CD4-positive, alpha-beta T cell (primary cell): Measurements from ENCODE around the gene UBE2D3. TPM values are rescaled to one million over a fixed set of nuclear protein-coding genes. Genes with fewer than 3 reads are reported as not detected.

ENCODE experiments used
- ATAC-seq: fragments of 200-7000 bp; cut with Tn5 transposase; one replicate; pipeline ENCODE4 v1.10.0; 2022; ENCODE audit warnings: mild to moderate bottlenecking; ENCODE audit not compliant: poor library complexity
- CTCF ChIA-PET: fragments of 350-600 bp; sonication (Branson Sonifier 250); formaldehyde crosslinking; loops from one replicate; lab custom pipeline; 2021; ENCODE audit warnings: antibody characterized with exemption, inconsistent platforms; lab: Charles Lee
- POLR2A ChIA-PET: fragments of 350-600 bp; sonication (Branson Sonifier 250); formaldehyde crosslinking; loops from one replicate; lab custom pipeline; 2021; ENCODE audit warnings: antibody characterized with exemption, inconsistent platforms; lab: Charles Lee
- DNase-seq, 14 experiments: peaks; one replicate each; pipeline ENCODE4 v3.0.0-alpha.2; 2013 to 2020; ENCODE audit warnings: mixed read lengths in 2 of 14
- H3K27ac ChIP-seq, 2 donors: one replicate each; pipeline versions ENCODE4 v1.5.1 to v1.7.0; 2013; ENCODE audit warnings: low read length in 2 of 2, low read depth in 1 of 2, mild to moderate bottlenecking in 1 of 2
- H3K27me3 ChIP-seq, 2 experiments: 1 replicate in 1 of 2; 2 replicates in 1 of 2; pipeline versions ENCODE4 v1.6.1 to v1.7.0; 2013; ENCODE audit warnings: low read length in 2 of 2, control low read depth in 1 of 2, mild to moderate bottlenecking in 1 of 2, moderate library complexity in 1 of 2; ENCODE audit not compliant: insufficient read depth in 2 of 2, control insufficient read depth in 1 of 2
- H3K36me3 ChIP-seq: one replicate; pipeline ENCODE4 v1.6.1; 2013; ENCODE audit warnings: low read length, control low read depth; ENCODE audit not compliant: insufficient read depth
- H3K4me1 ChIP-seq: one replicate; pipeline ENCODE4 v1.6.1; 2013; ENCODE audit warnings: low read length, control low read depth; ENCODE audit not compliant: insufficient read depth
- H3K4me3 ChIP-seq: one replicate; pipeline ENCODE4 v1.5.1; 2013; ENCODE audit warnings: mild to moderate bottlenecking, low read length, moderate library complexity
- H3K9me3 ChIP-seq, 2 experiments: 1 replicate in 1 of 2; 2 replicates in 1 of 2; pipeline versions ENCODE4 v1.6.1 to v1.7.0; 2013; ENCODE audit warnings: low read length in 2 of 2, mild to moderate bottlenecking in 2 of 2, control low read depth in 1 of 2, moderate library complexity in 1 of 2; ENCODE audit not compliant: control insufficient read depth in 1 of 2, insufficient read depth in 1 of 2
- H3K27ac Mint-ChIP-seq: one replicate; pipeline ENCODE4 v1.8.0; 2020; ENCODE audit warnings: mixed read lengths
- H3K27me3 Mint-ChIP-seq: one replicate; pipeline ENCODE4 v1.8.0; 2021; ENCODE audit warnings: mixed read lengths
- H3K36me3 Mint-ChIP-seq: one replicate; pipeline ENCODE4 v1.8.0; 2021; ENCODE audit warnings: low read depth, mixed read lengths
- H3K4me1 Mint-ChIP-seq: one replicate; pipeline ENCODE4 v1.8.0; 2021; ENCODE audit warnings: low read depth, mixed read lengths
- H3K4me3 Mint-ChIP-seq: one replicate; pipeline ENCODE4 v1.8.0; 2020; ENCODE audit warnings: mild to moderate bottlenecking, mixed read lengths
- H3K9me3 Mint-ChIP-seq: one replicate; pipeline ENCODE4 v1.8.0; 2020; ENCODE audit warnings: mixed read lengths
- CTCF ChIP-seq: fragments of 200-600 bp; IDR thresholded peaks from one replicate; pipeline ENCODE4 v1.8.0; 2022; ENCODE audit warnings: antibody characterized with exemption, mild to moderate bottlenecking
- intact Hi-C, 2 experiments: fragments of 100-400 bp; cut with DNase I in 1 of 2; cut with micrococcal nuclease in 1 of 2; formaldehyde crosslinking; loops; one replicate each; pipeline versions ENCODE4 v1.15.1 to v1.9.0; 2023 to 2025; cut with DNase I, micrococcal nuclease
- total RNA-seq, 174 experiments: library from RNA in 2 of 174; stranded (reverse) in 2 of 174; gene quantifications; one replicate each; pipeline ENCODE4 v1.2.3 and lab custom pipeline; 2021 to 2026

UBE2D3 gene
- total RNA-seq, 2 experiments from 2014 or later: 659 to 719 TPM

- no peaks in the 10 kb centered on the region for H3K27me3 ChIP-seq
- no peaks in the 10 kb centered on the region for H3K9me3 Mint-ChIP-seq
- no peak for ATAC-seq
- CTCF ChIA-PET: no interaction called here
- no peak overlapping the region for H3K4me3 ChIP-seq
- H3K36me3 ChIP-seq: peaks cover 4% of the 10 kb centered on the region
- H3K36me3 Mint-ChIP-seq: no peaks in the 10 kb centered on the region
- peaks cover 9% of the 10 kb centered on the region for H3K4me1 ChIP-seq
- H3K9me3 ChIP-seq: no peaks in the 10 kb centered on the region
- intact Hi-C loops: loop anchor here (1.0 to 10.0 kb wide), 8 partner anchors 37 to 1483 kb away; partner anchors contain the start of genes SLC39A8 (in 2 of the 2), NFKB1 (in 1 of the 2), PPP3CA (in 1 of the 2) and SLC9B1 (in 1 of the 2)
- H3K4me3 Mint-ChIP-seq: no peak overlapping the region
- H3K27me3 Mint-ChIP-seq: no peaks in the 10 kb centered on the region
- H3K27ac Mint-ChIP-seq: no peak overlapping the region
- peaks cover 30% of the 10 kb centered on the region for H3K4me1 Mint-ChIP-seq
- DNase-seq: no peak
- no peak overlapping the region for H3K27ac ChIP-seq
- no peak for TF ChIP-seq CTCF
- POLR2A ChIA-PET: interaction anchor here (1.1 to 8.5 kb wide), 4 partner anchors 15 to 329 kb away, joined by 3 to 419 read pairs (median 151); partner anchors contain the start of genes CISD2, MANBA and NFKB1
Measured at GRCh38 chr4:102829803-102830202, 2.5 kb upstream of the UBE2D3 start.

GRCh38 chr4:102828497-102828808 lies 1.1 kb upstream of the UBE2D3 start:
- peaks cover 9% of the 10 kb centered on the region for H3K4me1 ChIP-seq
- intact Hi-C loops: loop anchor here (1.0 to 10.0 kb wide), 8 partner anchors 36 to 1481 kb away; partner anchors contain the start of genes SLC39A8 (in 2 of the 2), NFKB1 (in 1 of the 2), PPP3CA (in 1 of the 2) and SLC9B1 (in 1 of the 2)
- TF ChIP-seq CTCF: no peak
- Mint-ChIP-seq H3K9me3 (no peaks in the 10 kb centered on the region), H3K36me3 (peaks cover 4% of the 10 kb centered on the region), H3K27me3 (no peaks in the 10 kb centered on the region), H3K4me3 (no peak overlapping the region), H3K27ac (no peak overlapping the region), H3K4me1 (peaks cover 25% of the 10 kb centered on the region)
- DNase-seq (no peak), ATAC-seq (no peak)
- peak overlapping the region; percentile 89 for H3K4me3 ChIP-seq
- POLR2A ChIA-PET: interaction anchor here (0.7 to 8.5 kb wide), 38 partner anchors 9 to 483 kb away, joined by 3 to 419 read pairs (median 8); partner anchors contain the start of genes BDH2, CISD2, MANBA and NFKB1
- H3K36me3 ChIP-seq: peaks cover 15% of the 10 kb centered on the region
- no peaks in the 10 kb centered on the region for H3K27me3 ChIP-seq
- CTCF ChIA-PET: interaction anchor here (0.8 to 2.6 kb wide), 17 partner anchors 10 to 484 kb away, joined by 3 to 27 read pairs (median 3); partner anchors contain the start of genes CISD2, SLC39A8 and SLC9B2
- peak overlapping the region; percentile 95 to 99 for H3K27ac ChIP-seq
- no peaks in the 10 kb centered on the region for H3K9me3 ChIP-seq

- Histone ChIP-seq H3K9me3 (no peaks in the 10 kb centered on the region), H3K27ac (peak overlapping the region; percentile 99 to 100), H3K27me3 (no peaks in the 10 kb centered on the region), H3K36me3 (peaks cover 20% of the 10 kb centered on the region), H3K4me3 (peak overlapping the region; percentile 89), H3K4me1 (peaks cover 9% of the 10 kb centered on the region)
- peak; percentile 97 to 100 (median 98) for DNase-seq
- H3K4me3 Mint-ChIP-seq: no peak overlapping the region
- no peaks in the 10 kb centered on the region for H3K27me3 Mint-ChIP-seq
- POLR2A ChIA-PET: interaction anchor here (0.6 to 8.5 kb wide), 49 partner anchors 8 to 1481 kb away, joined by 3 to 419 read pairs (median 5); partner anchors contain the start of genes BDH2, CISD2, MANBA and NFKB1
- TF ChIP-seq CTCF: no peak
- H3K4me1 Mint-ChIP-seq: peaks cover 29% of the 10 kb centered on the region
- intact Hi-C loops: loop anchor here (1.0 to 10.0 kb wide), 15 partner anchors 9 to 1481 kb away; partner anchors contain the start of genes MANBA (in 2 of the 2), SLC39A8 (in 2 of the 2), SLC9B1 (in 2 of the 2) and NFKB1 (in 1 of the 2)
- peak; percentile 74 for ATAC-seq
- no peaks in the 10 kb centered on the region for H3K9me3 Mint-ChIP-seq
- H3K27ac Mint-ChIP-seq: no peak overlapping the region
- peaks cover 10% of the 10 kb centered on the region for H3K36me3 Mint-ChIP-seq
- CTCF ChIA-PET: interaction anchor here (0.6 to 2.6 kb wide), 21 partner anchors 10 to 483 kb away, joined by 3 to 27 read pairs (median 3); partner anchors contain the start of genes CISD2, SLC39A8 and SLC9B2
Measured at GRCh38 chr4:102827674-102828496, 534 bp upstream of the UBE2D3 start.
